Measurements from ENCODE around the gene DOCK4. TPM values are rescaled to one million over a fixed set of nuclear protein-coding genes. Genes with fewer than 3 reads are reported as not detected.

Gene DOCK4
- total RNA-seq, 4 donors from 2014 or later, result 30.8 to 49.8 (median 37.2) TPM

DNA sequence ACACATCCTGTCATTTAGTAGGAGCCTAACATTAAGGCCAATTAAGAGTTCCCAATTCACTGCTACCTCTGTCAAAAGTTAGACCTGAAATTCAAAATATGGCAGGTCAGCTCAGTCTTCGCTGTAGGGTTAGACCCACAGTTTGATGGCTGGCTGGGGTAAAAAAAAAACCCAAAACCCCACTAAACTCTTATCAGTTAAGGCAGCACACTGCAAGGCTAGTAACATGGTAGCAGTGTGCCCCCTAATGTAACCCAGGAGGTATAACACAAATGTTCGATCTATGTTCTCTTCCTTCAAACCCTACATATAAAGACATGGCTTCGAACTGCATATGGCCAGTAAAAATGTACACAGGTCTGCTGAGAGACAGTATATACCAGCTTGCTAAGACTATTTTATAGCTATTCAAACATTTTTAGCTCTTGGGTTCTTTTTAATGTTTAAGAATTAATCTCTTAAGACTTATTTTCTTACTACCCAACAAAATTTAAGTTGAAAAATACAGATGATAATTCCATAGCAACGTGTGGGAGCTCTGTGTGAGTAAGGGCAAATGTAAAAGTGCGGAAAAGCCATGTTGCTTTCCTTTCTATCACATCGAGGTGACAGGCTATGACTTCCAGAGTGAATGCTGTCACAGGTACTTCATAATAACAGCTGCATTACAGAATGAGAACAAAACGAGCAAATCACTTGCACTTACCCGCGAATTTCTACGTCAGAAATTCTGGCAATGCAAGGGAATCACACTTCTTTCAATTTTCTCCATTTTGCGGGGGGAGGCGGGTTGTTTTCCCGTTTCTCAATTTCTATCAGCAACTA lies 475.5 kb downstream of the DOCK4 start:
- WGBS, 2 donors, result 84 to 89% methylated on average over 13 of the region's 13 CpGs
- H3K27ac ChIP-seq, result no peak overlapping the region

DNA sequence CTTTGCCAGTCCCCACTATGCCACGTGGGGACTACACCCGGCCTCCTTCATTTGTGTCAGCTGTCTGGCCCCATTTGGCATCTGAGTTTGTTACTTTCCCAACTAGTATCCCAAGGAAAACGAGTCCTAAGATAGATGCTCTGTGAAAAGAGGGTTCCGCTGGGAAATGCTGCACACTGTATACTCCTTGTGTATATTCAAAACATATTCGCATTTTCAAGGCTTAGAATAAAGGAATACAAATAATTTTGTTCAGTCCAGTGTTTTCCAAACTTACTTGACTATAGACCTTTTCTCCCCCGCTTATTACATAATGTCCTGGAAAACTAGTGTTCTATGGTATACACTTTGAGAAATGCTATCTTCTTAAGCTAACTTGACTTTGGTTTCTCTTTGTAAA lies 476.1 kb downstream of the DOCK4 start:
- H3K4me1 ChIP-seq, result peaks cover 0 to 2% (median 0%) of the 10 kb centered on the region in 4 donors
- no peaks in the 10 kb centered on the region for H3K9me3 ChIP-seq
- no peak for DNase-seq (ENCODE audit: low spot score in 2 of 2)
- TF ChIP-seq POLR2A (IDR thresholded peaks at IDR 0.05), result no peak
- TF ChIP-seq EP300 (IDR thresholded peaks at IDR 0.05), result no peak
- TF ChIP-seq, protein P1, sequence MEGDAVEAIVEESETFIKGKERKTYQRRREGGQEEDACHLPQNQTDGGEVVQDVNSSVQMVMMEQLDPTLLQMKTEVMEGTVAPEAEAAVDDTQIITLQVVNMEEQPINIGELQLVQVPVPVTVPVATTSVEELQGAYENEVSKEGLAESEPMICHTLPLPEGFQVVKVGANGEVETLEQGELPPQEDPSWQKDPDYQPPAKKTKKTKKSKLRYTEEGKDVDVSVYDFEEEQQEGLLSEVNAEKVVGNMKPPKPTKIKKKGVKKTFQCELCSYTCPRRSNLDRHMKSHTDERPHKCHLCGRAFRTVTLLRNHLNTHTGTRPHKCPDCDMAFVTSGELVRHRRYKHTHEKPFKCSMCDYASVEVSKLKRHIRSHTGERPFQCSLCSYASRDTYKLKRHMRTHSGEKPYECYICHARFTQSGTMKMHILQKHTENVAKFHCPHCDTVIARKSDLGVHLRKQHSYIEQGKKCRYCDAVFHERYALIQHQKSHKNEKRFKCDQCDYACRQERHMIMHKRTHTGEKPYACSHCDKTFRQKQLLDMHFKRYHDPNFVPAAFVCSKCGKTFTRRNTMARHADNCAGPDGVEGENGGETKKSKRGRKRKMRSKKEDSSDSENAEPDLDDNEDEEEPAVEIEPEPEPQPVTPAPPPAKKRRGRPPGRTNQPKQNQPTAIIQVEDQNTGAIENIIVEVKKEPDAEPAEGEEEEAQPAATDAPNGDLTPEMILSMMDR (IDR thresholded peaks at IDR 0.05), result no peak
- WGBS, 2 donors, result 80 to 85% methylated on average over 6 of the region's 6 CpGs
- no peak overlapping the region for H3K27ac ChIP-seq
- no peaks in the 10 kb centered on the region for H3K27me3 ChIP-seq
- H3K36me3 ChIP-seq, result peaks cover 0 to 37% (median 0%) of the 10 kb centered on the region in 3 donors
- H3K4me3 ChIP-seq, result no peak overlapping the region

More for the DNA sequence above, 475.5 kb downstream of the DOCK4 start:
- H3K4me1 ChIP-seq, result peaks cover 0 to 8% (median 0%) of the 10 kb centered on the region in 4 donors
- no peak overlapping the region for H3K4me3 ChIP-seq
- no peaks in the 10 kb centered on the region for H3K9me3 ChIP-seq
- no peaks in the 10 kb centered on the region for H3K27me3 ChIP-seq
- TF ChIP-seq POLR2A (IDR thresholded peaks at IDR 0.05), result no peak
- TF ChIP-seq, protein P1 (IDR thresholded peaks at IDR 0.05), result peak in 2 of 5 experiments; percentile 6 to 10
- peaks cover 0 to 37% (median 0%) of the 10 kb centered on the region in 3 donors for H3K36me3 ChIP-seq
- no peak for DNase-seq (ENCODE audit: low spot score in 2 of 2)

DNA sequence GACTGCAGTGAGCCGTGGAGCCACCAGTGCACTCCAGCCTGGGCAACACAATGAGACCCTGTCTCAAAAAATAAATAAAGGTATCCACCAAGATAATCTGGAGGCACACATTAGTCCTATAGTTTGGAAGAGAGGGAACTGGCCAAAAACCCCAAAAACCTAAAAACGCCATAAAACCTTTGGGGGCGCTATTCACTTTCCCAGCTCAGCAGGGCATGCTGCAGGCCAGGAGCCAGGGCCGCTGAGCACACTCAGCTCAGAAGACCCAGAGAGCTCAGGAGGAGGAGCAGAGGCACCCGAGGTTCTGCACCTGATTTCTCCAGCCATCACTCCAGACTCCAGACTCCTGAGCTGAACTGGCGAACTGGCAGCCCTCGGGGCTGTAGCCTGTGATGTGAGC lies 476.7 kb downstream of the DOCK4 start:
- 84 to 85% methylated on average over 7 of the region's 7 CpGs for WGBS, 2 donors
- DNase-seq (ENCODE audit: low spot score in 2 of 2), result no peak
- H3K27ac ChIP-seq, result no peak overlapping the region
- H3K4me1 ChIP-seq, result no peaks in the 10 kb centered on the region
- no peak overlapping the region for H3K4me3 ChIP-seq
- TF ChIP-seq, protein P1 (IDR thresholded peaks at IDR 0.05), result no peak
- no peak for TF ChIP-seq EP300 (IDR thresholded peaks at IDR 0.05)
- no peak for TF ChIP-seq POLR2A (IDR thresholded peaks at IDR 0.05)
- H3K36me3 ChIP-seq, result peaks cover 0 to 37% (median 0%) of the 10 kb centered on the region in 3 donors
- no peaks in the 10 kb centered on the region for H3K9me3 ChIP-seq
- H3K27me3 ChIP-seq, result no peaks in the 10 kb centered on the region

DNA sequence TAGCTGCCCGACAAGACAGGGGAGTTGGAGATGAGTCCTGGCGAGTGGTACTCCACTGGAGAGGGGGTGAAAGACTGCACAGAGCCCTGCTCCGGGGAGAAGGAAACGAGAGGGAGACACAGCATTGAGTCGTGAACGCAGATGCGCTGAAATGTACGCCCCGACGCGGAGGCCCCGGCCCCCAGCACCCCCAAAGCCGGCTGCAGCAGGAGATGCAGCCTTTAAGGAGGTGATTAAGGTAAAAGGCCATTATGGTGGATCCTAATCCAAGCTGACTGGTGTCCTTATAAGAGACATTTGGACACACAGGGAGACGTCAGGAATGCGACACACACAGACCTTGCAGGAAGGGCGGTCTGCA lies 477.6 kb downstream of the DOCK4 start:
- WGBS, 2 donors, result 74 to 81% methylated on average over 16 of the region's 16 CpGs
- no peak for TF ChIP-seq POLR2A (IDR thresholded peaks at IDR 0.05)
- no peak for TF ChIP-seq EP300 (IDR thresholded peaks at IDR 0.05)
- TF ChIP-seq, protein P1 (IDR thresholded peaks at IDR 0.05), result no peak
- Histone ChIP-seq H3K9me3 (no peaks in the 10 kb centered on the region), H3K27me3 (no peaks in the 10 kb centered on the region), H3K36me3 (peaks cover 0 to 29% (median 0%) of the 10 kb centered on the region in 3 donors), H3K4me3 (no peak overlapping the region), H3K4me1 (no peaks in the 10 kb centered on the region), H3K27ac (no peak overlapping the region)
- no peak for DNase-seq (ENCODE audit: low spot score in 2 of 2)

DNA sequence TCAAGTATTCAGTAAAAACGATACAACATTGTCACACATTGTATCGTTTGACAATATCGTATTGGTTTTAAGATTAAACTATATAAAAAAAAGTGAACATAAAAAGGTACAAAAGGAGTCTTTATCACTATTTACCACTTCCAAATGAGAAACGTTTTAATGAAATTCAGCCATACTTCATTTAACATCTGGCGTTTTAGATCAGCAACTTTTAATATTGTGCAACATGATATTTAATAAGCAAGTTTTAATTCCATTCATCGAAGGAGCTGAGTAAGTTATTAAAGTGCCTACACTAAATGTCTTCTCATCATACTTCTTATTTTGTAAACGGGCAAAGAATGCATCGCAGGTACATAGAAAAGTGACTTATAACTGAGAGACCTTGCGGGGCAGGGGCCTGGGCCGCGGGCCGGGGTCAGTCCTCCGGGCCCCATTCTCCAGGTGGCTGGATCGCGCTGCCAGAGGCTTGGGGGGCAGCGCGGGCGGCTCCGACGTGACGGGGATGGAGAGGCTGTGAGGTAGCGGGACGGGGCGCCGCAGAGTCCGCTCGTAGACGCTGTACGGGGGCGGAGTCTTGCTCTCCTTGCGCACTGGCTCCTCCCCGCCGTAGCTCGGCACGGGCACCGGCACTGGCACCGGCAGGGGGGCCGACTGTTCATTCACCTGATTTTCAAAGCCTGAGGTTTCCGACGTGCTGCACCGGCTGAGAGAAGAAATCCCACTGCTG lies 478.1 kb downstream of the DOCK4 start:
- no peak overlapping the region for H3K4me3 ChIP-seq
- 74 to 77% methylated on average over 39 to 41 of the region's 41 CpGs for WGBS, 2 donors
- H3K27ac ChIP-seq, result no peak overlapping the region
- H3K4me1 ChIP-seq, result no peaks in the 10 kb centered on the region
- no peaks in the 10 kb centered on the region for H3K9me3 ChIP-seq
- H3K36me3 ChIP-seq, result peaks cover 0 to 25% (median 0%) of the 10 kb centered on the region in 3 donors
- no peak for DNase-seq (ENCODE audit: low spot score in 2 of 2)
- no peak for TF ChIP-seq POLR2A (IDR thresholded peaks at IDR 0.05)
- TF ChIP-seq, protein P1 (IDR thresholded peaks at IDR 0.05), result no peak
- H3K27me3 ChIP-seq, result no peaks in the 10 kb centered on the region
